ENCODE data around the gene LAMA3. TPM values are rescaled to one million over a fixed set of nuclear protein-coding genes. Genes with fewer than 3 reads are reported as not detected.
A peak's percentile ranks its signal among the peaks of the same experiment; 100 is the strongest.

The LAMA3 gene
- total RNA-seq, 2 donors from 2014 or later, result 33.2 to 98.0 TPM

DNA sequence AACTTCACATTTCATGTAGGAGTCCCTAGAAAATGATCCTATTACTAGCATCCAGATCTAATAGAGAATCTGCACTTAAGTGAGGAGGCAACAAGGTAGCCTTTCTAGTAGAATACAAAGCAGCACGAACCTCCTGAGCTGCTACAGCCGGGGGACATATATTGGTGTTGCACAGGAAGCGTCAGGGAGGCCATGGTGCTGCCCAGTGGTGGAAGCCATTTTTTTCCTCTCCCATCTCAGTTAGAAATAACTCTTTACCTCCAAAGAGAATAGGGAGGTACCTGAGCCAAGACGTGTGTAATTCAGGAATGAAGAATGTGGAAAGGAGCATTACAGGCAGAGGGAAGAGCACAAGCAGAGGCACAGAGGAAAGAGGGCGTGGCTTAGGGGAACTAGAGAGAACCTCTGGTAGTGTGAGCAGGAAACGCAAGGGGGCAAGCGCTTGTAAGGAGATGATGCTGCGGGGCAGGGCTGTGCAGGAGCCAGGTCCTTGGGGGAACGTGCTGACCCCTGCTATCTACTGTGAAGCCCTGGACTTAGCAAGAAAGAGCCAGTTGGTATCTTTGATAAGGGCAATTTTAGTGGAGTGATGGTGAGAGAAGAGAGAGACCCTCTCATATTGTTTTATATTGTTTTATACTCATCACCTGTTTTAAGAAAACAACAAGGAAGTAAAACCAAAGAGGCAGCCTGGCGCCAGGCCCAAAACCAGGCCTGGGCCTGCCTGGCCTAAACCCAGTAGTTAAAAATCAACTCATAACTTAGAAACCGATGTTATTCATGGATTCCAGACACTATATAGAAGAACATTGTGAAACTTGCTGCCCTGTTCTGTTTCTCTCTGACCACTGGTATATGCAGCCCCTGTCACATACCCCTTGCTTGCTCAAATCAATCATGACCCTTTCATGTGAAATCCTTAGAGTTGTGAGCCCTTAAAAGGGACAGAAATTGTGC, 275.3 kb downstream of the LAMA3 start:
- DNase-seq (peak; percentile 63), ATAC-seq (peak; percentile 81)
- intact Hi-C loops (cut with DNase I, micrococcal nuclease), result no loop called here

GRCh38 chr18:23966909-23967308, 277.7 kb downstream of the LAMA3 start:
- intact Hi-C loops (cut with DNase I, micrococcal nuclease), result no loop called here
- DNase-seq (no peak), ATAC-seq (no peak)

DNA sequence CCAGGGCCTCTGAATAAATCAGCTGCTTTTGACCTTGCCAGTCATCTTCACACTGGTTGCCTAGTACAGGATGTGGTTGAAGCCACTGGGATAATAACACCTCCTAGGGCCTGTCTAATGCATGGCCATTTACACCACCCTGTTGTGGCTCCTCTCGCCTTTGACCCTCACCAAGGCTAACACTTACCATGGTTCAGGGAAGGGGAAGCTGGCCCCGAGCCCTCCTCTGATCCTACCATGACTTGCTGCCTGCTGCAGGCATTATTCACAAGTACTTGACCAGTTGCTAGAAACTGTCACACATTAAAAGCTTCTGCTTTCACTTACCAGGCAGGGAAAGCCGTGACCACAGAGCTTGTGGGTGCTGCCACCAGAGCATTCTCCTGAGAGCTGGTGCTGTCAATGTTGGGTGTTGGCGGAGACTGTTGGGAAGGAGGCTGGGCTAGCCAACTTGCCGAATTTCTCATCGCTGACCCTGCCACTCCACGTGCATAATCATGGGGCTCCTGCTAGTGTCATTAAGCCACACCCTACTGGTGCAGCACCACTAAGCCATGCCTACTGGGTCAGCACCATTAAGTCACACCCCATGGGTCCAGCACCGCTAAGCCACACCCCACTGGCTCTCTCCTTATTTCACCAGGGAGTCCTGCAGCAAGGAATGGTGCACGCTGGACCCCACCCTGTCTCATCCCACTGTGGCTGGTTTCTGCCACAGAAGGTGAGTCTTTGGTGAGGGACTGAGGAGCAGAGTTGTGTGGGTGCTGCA, 278.3 kb downstream of the LAMA3 start:
- intact Hi-C loops (cut with DNase I, micrococcal nuclease), result no loop called here
- ATAC-seq, result peak; percentile 28
- DNase-seq, result no peak

GRCh38 chr18:23968638-23969604, 279.7 kb downstream of the LAMA3 start:
- ATAC-seq (no peak), DNase-seq (no peak)
- intact Hi-C loops (cut with DNase I, micrococcal nuclease), result no loop called here

- no peak for ATAC-seq
- DNase-seq, result no peak
- intact Hi-C loops (cut with DNase I, micrococcal nuclease), result no loop called here
Measured at GRCh38 chr18:23969664-23970063, 280.4 kb downstream of the LAMA3 start.

GRCh38 chr18:23970161-23971096, 281.2 kb downstream of the LAMA3 start:
- DNase-seq (no peak), ATAC-seq (no peak)
- intact Hi-C loops (cut with DNase I, micrococcal nuclease), result no loop called here

DNA sequence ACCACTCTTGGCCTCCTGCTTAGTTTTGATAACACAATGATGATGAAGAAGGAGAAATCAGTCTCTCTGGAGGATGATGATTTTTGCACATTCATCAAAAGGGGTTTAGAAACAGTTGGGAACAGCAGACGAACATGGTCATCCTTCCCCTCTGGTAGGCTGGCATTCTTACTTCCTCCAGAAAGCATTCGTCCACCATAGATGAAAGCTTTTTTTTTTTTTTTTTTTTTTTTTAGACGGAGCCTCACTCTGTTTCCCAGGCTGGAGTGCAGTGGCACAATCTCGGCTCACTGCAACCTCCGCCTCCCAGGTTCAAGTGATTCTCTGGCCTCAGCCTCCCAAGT, 281.8 kb downstream of the LAMA3 start:
- intact Hi-C loops (cut with DNase I, micrococcal nuclease), result no loop called here
- DNase-seq, result no peak
- no peak for ATAC-seq

- intact Hi-C loops (cut with DNase I, micrococcal nuclease), result no loop called here
- no peak for DNase-seq
- no peak for ATAC-seq
Measured at GRCh38 chr18:23971666-23972230, 282.5 kb downstream of the LAMA3 start.

DNA sequence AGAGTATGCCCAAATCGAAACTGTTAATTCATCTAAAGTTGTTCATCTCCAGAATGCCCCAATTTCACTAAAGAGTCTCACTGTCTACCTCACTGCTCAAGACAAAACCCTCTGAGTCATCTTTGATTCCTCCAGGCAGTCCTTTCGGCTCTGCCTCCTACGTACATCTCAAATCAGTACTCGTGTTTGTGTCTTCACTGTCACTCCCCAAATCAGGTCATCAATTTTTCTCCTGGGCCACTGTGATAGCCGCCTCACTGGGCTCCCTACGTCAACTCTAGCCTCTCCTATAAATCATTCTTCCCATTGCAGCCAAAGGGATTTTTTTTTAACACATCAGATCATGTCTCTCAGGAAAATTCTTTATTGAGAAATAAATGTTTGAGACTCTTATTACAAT, 283.2 kb downstream of the LAMA3 start:
- ATAC-seq (no peak), DNase-seq (no peak)
- intact Hi-C loops (cut with DNase I, micrococcal nuclease), result no loop called here

DNA sequence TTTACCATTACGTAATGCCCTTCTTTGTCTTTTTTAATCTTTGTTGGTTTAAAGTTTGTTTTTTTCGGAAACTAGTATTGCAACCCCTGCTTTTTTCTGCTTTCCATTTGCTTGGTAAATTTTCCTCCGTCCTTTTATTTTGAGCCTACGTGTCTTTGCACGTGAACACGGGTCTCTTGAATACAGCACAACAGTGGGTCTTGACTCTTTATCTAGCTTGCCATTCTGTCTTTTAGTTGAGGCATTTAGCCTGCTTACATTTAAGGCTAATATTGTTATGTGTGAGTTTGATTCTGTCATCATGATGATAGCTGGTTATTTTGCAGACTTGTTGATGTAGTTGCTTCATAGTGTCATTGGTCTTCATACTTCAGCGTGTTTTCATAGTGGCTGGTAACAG, 287.9 kb downstream of the LAMA3 start:
- DNase-seq (no peak), ATAC-seq (no peak)
- intact Hi-C loops (cut with DNase I, micrococcal nuclease), result no loop called here

- DNase-seq (no peak), ATAC-seq (no peak)
- intact Hi-C loops (cut with DNase I, micrococcal nuclease), result no loop called here
Measured at GRCh38 chr18:23977719-23978483, 288.6 kb downstream of the LAMA3 start.

DNA sequence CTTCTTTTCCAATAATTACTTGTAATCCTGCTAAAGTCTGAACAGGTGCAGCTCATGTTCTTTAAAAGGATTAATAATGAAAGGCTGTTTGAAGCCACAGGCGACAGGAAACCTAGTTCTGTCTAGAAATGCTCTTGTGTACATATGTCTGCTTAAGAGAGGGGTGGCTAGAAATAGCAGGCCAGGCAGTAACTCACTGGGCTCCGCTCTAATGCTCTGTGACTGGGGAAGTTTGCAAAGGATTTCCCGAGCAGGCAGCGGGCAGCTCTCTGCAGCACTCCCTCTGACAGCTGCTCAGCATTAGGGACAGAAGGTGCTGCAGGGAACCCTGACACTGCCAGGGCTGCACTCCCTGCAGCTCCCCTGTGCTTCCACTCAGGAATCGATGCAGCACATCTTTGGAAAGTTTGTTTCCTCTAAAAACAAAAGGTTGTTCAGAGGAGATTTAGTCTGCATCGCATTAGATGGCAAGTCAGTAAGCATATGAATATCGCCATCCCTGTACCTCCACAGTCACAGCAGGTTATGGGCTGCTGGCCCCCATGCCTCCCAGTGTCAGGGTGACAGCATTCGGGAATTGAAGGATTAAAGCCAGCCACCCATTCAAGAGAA, 292.2 kb downstream of the LAMA3 start:
- intact Hi-C loops (cut with DNase I, micrococcal nuclease), result no loop called here
- ATAC-seq (no peak), DNase-seq (no peak)

- DNase-seq (peak in 1 of 2 donors; percentile 39), ATAC-seq (peak; percentile 73)
- intact Hi-C loops (cut with DNase I, micrococcal nuclease), result no loop called here
Measured at GRCh38 chr18:23982155-23983079, 293.2 kb downstream of the LAMA3 start.

- intact Hi-C loops (cut with DNase I, micrococcal nuclease), result no loop called here
- no peak for DNase-seq
- ATAC-seq, result no peak
Measured at GRCh38 chr18:23983112-23983511, 293.9 kb downstream of the LAMA3 start.

DNA sequence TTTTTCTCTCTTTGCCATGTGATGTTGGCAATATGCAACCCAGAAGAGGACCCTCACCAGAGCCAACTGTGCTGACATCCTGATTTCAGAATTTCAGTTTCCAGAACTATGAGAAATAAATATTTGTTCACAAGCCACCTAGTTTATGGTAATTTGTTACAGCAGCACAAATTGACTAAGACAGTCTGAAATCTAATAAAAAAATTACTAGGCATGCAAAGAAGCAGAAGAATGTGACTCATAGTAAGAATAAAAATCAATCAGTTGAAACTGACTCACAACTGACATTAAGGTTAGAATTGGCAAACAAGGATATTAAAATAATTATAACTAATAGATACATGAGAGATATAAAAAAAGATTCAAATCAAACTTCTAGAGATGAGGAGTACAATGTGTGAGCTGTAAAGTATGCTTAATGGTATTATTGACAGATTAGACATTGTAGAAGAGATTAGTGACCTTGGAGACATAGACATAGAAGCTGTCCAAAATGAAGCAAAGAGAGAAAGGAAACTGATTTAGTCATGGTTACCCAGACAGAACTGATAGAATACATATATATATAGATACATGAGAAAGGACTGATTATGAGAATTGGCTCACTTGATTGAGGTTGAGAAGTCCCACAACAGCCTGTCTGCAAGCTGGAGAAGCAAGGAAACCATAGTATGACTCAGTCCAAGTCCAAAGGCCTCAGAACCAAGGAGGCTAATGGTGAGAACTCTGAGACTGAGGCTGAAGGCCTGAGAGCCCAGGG, 297.5 kb downstream of the LAMA3 start:
- intact Hi-C loops (cut with DNase I, micrococcal nuclease), result no loop called here
- no peak for ATAC-seq

More for the DNA sequence above, 297.5 kb downstream of the LAMA3 start:
- no peak for DNase-seq

Data from left colon (tissue), 2 donors.